HT1080 (cell line): ENCODE measurements around the gene GNAZ. TPM values are rescaled to one million over a fixed set of nuclear protein-coding genes. Genes with fewer than 3 reads are reported as not detected.

Source experiments
- DNase-seq: peaks from one replicate; pipeline ENCODE4 v3.0.0-alpha.2; 2015; ENCODE audit warnings: low read depth
- total RNA-seq: library from RNA; depleted of rRNA; stranded (reverse); fragments of >200 nt; shearing (Covaris generic); gene quantifications from 2 replicates; pipeline ENCODE4 v1.2.3, GENCODE V29; 2014

GNAZ gene
- total RNA-seq, 1 experiment from 2014 or later, result 1.00 TPM

DNA sequence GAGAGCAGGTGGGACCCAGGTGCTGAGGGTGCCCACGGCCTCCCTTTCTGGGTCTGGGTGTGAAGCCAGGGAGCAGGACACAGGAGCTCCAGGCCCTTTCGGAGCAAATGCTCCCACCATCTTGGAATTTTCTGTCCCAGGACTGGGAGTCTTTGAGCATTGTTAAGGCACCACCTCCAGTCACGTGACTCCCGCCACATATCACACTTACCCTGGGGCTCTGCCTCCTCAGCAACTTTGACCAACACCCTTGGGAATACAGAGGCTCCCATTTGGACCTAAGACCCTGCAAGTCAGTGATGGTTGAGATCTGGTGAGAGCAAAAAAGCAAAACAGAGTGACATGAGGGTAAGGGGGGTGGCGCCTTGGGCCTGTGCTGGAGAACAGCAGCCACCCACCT lies 35.6 kb downstream of the GNAZ start:
- no peak for DNase-seq

DNA sequence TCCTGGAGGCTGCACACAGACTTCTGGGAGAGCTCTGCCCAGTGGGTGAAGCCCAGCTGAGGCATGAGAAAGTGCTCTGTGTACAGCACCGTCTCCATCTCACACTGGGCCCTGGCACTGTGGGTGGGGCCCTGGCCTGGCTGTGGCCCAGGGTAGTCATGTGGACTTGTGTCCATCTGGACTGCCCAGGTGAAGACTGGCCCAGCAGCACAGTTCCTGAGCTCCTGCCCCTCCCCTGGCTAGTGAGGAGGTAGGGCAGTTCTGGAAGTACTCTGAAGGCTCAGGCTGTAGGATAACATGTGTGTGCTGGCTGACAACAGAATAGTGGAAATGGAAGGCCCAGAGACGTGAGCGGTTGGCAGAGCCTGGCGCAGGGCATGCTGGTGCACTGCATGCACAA lies 36.0 kb downstream of the GNAZ start:
- no peak for DNase-seq

DNA sequence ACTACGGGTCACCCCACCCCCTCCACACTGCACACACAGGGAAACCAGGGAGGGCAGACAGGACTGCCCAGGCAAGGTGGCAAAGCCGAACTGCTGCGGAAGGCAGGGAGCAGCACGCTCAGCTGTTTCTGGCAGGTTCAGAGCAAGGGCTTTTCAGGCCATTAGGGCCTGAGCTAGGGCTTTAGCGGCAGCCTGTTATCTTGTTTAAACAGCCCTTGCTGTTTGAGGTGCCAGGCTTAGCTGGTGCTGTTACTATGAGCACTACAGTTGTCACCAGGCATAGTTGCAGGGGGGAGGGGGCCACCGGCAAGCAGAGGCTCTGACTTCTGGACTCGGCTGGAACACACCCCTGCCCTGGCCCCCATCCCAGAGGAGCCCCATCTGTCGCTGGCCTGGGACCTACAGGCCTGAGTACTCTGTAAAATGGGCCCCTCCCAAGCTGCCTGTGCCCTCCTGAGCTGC lies 36.6 kb downstream of the GNAZ start:
- no peak for DNase-seq

DNA sequence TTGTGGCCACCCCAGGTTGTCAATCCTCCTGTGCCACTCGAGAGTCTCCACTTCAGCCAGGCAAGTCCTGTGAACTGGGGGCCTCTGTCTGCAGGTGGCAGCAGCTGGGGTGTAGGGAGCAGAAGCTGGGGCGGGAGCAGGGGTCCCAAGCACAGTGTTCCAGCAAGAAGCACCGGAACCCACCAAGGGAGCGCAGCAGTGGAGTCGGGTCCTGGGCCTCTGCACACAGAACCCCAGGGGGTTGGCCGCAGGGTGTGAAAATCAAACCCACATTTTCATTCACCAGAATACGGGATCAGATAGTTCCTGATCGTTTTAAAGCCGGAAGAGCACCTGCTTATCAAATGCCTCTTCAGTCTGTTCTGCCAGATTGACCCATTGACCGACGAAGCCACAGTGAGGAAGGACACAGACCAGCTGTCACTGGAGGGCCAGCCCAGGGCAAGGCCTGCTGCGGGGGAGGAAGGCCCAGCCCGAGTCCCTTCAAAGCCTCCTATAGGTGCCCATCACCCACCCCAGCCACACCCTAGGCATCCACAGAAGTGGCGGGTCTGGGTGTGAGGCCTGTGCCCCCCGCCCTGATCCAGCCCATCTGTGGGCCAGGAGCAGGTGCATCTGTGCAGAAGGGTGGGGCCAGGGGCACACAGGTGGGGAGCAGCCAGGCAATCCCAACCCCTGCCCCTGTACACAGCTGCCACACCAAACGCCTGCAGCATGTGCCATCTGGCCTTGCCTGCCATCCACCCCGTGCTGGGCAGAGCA lies 37.3 kb downstream of the GNAZ start:
- DNase-seq, result no peak

DNA sequence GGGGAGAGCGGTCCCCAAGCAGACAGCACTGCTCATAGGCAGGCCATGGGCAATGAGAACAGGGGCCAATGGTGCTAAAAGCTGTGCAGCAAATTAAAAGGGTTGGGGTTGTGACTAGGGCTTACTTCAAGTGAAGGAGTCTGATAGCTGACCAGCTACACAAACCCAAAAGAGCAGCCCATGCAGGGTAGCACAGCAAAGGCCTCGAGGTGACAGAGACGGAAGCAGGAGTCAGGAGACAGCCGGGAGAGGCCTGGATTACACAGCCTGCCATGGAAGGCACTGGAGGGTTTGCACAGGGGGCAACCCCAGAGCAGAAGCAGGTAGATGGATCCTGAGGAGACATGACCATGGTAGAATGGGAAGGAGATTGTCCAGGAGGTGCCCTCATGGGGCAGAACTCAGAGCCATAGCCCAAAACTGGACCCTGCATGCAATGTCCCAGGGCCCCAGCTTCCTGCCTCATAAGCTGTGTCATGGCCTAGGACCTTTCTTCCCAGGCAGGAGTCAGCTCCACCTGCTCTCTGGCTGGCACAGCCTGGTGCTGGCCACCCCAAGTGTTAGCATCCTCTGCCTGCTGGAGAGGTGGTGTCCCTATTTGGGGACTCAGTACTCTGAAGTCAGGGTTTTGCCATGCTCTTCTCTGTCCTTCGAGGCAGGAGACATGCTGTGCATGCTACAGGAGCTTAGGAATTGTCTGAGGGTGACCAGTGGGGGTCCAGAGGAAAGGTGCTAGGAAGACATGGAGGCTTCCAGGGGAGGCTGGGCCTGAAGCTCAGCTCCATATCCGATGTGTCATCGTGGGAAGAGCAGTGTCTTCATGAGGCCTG lies 38.1 kb downstream of the GNAZ start:
- DNase-seq, result no peak

DNA sequence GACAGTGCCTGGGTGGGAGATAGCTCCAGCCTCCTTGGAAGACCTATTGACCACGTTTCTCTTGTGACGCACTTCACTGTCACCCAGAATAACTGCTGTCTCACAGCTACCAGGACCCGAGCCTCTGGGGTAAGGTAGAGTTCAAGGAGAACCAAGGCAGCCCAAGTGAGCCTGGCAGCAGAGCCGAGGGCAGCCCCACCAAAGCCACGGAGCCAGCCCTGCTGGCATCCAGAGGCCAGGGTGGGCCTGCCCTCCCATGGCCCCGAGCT lies 38.7 kb downstream of the GNAZ start:
- DNase-seq, result no peak

DNA sequence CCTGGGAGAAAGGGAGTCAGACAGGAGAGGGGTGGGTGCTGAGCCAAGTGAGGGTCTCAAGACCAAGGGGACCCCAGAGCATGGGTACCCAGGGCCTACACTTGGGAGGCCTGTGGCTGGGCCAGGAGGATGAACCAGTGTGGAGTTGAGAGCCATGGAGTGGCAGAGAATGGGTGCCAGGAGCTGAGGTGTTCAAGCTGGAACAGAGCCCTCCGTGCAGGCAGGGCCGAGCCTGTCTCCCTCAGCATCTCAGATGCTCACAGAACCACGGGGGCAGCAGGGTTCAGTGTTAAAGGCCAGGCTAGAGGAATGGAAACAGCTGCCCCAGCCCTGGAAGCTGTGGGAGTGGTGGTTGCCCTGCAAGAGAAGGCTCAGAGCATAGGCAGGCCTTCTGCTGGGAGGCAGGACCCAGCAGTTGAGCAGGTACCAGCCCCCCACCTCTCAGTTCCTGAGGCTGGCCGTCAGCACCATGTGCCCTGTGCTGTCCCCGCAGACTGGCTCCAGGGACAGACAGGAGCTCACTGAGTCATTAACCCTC lies 39.2 kb downstream of the GNAZ start:
- DNase-seq, result no peak

DNA sequence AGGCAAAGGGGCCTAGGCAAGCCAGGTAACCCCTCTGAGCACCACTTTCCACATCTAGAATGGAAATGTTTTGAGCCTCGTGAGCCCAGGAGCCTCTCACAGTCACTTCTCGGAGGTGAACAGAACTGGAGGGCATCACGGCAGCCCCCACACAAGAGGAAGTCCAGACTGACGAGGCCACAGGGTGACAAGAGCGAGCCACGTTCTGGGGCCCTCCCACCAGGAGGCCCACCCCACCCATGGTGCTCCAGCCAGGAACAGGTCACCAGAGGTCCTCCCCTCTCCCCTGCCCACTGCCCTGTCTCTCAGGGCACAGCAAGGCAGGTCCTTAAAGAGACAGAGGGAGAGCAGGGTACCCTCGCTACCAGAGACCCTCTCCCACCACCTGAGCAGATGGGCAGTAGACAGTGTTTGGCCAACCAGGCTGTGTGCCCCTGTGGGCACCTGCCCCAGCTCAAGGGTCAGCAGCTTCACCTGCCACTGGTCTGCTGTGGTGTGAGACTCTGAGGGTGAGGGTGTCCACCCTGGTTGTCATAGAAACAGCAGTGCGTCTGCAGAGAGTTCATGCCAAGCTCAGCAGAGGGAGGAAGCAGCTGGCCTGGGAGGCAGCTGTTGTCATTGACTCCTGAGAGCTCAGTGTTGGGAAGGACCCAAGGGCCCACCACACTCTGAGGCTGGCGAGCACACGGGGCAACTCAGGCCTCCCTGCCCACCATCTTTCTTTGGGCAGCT lies 40.0 kb downstream of the GNAZ start:
- no peak for DNase-seq

DNA sequence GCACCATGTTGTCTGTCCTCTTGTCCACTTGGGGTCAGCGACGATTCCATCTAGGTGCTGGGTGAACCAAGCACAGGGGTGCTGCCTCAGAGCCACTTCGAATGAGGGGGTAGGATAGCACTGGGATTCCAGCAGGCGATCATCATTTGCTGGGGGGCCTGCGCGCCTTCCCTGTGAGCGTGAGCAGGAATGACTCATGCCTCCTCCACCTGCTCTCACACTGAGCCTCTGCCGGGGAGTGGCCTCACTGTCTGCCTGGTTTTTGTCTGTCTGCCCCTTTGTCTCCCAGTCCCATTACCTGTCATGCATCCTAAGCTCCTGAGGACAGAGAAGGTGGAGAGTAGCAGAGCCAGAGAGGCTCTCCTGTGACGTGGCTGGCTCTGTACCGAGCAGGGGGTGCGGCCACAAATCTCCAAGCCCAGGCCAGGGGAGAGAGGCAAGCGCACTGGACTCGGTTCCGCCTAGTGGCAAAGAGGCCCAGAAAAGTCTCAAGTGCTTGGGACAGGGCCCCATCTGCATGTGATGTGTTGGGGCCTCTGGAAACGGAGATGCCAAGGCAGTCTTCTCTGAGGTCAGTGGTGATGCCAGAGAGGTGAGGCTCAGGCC lies 40.7 kb downstream of the GNAZ start:
- peak; percentile 11 for DNase-seq

DNA sequence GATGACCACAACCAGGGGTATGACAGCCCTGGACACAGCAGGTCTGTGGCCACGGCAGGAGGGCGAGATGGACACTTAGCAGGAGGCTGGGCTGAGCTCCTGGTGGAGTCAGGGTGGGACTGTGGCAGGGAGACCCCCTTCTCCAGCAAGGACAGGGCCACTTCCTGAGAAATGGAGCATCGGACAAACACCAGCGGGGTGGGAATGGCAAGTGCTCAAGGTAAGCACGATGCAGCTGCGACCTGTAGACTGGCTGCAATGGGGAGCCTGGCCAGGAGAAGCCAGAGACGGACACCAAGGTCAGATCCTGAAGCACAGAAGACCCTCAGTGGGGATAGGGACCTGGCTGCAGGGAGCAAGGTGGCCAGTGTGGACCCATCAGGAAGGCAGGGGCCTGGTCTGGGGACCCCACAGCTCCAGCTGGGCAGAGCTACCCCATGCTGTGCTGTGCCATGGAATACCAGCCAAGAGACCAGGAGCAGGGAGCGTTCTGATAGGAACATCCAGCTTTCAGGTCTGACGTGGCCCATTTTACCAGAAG lies 42.2 kb downstream of the GNAZ start:
- DNase-seq, result no peak

DNA sequence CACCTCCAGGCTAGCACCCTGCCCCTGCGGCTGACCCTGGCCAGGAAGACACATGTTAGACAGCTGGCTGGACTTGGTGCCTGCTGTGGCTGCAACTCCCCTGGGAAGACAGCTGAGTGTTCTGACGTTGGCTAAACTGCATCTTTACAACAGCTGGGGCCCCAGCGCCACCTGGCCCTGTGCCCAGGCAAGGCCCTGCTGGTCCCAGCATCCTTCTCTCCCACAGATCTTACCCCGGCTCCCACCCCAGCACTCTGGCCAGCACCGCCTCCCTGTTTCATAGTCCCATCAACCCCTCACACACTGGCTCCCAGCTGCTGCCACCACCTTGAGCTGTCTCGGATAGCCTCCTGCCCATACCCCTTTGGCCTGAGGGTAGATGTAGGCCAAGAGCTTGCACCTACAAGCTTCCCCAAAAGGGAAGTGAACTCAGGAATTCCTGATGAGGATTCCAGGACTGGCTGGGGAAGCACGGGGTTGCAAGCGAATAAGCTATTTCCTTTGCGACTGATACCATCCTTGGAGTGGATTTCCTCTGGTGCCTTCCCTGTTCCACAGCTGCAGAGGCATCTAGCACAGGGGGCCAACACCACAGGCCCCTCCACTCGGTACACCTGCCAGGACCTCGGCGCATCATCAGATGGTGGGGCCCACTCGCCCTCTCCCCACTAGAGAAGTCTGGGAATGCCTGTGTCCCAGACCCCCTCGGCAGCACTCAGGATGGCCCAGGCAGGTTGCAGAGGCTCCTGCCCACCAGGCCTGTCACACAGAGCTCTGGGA lies 42.9 kb downstream of the GNAZ start:
- DNase-seq, result no peak

DNA sequence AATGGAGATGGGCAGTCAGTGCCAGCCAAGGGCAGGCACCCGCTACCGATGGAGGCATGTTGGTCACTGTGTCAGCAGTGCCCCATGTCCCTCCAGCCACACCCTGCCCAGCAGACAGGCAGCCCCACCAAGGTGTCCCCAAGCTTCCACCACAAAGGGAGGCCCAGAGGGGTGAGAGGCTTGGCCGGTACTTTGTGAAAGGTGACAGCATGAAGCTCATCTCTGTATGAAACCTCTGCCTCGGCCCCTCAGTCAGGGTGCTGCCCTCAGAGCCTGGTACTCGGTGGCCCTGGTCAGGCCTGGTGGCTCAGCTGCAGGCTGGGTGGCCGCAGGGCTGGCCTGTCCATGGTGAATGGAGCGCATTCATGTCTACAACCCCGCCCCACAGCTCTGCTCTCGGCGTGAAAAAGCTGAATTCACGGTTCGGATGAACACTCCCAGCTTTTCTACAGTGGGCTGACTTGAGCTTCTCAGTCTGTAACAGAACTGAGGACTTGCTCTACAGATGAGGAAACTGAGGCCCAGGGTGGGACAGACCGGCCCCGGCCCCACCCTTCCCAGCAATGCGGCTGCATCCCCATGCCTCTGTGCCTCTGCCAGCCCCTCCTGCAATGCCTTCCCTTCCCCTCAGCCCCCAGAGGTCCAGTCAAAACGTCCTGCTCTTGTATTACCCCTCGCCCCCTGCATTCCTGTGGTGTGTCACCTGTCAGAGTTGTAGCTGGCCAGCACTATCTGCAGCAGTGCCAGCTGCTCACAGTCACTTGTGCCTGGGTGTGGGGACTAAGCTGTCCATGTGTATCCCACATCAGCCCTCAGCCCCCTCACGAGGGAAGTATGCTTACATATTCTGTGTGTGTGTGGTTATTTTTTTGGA lies 43.8 kb downstream of the GNAZ start:
- no peak for DNase-seq

DNA sequence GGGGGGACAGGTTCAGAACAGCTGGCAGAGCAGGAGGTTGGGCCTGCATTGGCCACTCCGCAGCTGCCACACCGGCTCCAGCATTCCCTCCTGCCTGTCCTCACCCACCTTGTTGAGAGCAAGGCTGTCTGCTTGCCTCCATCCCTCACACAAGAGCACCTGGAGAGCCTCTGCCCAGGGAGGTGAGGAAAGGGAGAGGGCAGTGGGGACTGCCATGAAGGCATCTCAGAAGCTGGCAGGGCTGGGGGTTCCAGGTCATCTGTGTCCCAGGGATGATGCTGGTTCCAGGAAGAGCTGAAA lies 44.4 kb downstream of the GNAZ start:
- DNase-seq, result no peak

DNA sequence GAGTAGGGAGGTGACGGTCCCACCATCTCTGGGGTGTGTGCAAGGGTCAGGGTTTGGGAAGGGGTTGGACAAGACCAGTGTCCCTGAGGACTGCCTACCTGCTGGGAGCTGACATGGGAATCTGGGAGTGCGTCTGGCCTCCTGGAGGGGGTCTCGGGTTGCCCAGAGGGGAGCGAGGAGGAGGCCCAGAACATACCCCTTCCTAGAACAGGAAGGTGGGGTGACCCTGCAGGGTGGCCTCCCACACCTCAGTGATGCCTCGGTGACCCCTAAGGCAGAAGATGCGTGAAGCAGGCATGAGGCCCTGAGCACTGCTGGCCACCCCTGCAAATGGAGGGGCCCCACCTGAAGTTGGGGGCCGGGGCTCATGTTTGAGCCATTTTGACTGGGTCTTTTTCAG lies 45.0 kb downstream of the GNAZ start:
- DNase-seq, result no peak

DNA sequence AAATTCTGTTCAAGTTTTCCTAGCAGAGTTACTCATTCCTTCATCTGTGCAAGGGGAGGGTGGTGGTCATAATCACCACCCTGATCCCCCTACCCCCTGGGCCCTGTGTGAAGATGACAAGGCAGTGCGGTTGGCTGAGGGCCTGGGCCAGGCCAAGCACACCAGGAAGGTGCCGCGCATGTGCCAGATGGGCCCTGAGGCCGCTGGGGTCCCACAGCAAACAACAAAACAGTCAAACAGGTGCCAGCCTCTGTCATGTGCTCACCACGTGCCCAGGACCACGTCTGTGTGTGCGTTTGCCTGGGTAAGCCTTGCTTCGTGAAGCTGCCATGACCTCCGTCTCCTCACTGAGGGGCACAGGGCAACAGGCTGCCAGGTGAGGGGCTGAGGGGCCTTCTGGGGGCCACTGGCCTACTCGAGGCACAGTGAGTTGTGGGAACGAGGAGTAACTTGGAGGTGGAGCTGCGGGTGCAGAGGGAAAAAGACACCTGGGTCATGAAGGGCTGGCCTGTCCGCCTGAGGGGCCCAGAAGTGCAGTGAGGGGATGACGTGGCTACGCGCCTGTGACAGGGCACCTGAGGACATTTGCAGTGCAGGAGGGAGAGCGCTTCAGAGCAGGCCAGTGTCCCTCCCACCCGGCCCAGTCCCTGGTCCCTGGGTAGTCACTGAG lies 45.6 kb downstream of the GNAZ start:
- DNase-seq, result no peak

DNA sequence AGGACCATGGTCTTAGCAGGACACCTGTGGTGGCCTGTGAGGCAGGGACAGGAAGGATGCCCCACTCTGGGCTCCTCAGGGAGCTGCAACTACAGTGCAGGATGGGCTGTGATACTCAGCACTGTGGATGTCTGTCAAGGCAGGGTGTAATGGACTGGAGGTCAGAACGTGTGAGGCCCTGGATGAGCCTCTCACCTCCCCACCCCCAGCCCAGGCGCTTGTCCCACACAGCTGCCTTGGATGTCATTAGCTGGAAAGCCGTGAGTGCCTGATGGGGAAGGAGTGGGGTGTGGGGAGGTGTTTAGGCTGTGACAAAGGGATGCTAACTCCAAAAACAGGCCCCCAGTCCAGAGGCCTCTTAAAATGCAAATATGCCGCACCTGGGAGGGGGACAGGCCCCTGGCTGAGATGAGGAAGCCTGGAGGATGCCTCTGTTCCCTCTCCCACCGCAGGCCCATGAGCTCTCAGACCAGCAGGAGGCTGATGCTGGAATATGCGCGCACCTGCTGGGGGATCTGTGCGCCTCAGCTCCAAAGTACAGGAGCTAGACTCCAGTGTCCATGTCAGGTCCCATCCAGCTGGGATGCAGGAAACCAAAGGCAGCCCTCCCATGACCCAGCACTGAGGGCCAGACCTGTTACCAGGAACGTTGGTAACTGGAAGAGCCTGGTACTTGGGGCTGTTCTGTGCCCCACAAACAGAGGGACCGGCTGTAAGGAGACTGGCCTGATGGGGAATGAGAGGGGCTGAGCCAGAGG lies 46.4 kb downstream of the GNAZ start:
- DNase-seq, result no peak

DNA sequence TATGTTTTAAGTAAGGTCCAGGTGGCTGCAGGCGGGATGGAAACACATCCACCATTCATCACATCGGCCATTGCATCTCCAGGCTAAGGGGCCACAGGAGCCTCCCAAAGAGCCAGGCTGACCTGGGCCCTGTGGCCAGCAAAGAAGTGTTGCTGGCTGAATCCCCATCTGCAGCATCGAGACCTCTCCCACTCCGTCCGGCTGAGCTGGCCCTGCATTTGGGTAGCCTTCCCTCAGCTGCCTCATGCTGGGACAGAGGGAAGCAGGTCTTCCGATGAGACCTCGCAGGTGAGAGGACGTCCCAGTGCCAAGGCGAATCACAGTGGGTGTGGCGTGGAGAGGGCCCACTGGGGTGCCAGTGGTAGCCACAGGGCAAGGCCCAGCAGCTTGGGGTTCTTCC lies 47.0 kb downstream of the GNAZ start:
- no peak for DNase-seq

DNA sequence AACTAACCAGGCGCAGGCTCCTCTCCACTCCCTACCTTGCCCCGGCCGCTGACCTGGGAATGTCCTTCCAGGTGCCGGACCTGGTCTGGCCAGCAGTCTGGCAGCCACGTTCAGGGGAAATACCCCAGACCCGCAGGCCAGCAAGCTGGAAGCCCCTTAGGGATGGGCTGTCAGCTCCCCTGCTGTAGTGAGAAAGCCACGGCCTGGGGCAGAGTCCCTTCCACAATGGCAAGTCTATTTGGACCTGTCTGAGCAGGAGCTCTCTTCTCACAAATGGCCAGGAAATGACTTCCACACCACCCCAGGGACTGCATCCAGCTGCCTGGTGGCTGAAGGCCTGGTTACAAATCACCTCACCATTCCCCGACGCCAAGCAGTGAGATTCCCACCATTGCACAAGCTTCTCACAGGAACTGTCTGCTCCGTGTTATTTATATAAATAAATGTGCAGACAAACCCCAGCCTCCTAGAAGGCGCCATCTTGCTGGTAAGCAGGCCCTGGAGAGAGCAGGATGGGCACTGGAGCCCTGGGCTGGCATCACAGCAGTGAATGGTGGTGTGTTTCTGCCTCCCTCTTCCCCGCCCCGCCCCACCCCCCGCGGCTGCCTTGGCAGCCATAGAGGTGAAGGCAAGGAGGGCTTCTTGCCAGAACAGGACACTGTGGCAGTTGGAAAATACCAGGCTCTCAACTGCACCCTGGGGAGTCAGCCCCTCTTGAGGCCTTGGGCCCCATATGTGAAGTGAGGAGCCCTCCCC lies 47.8 kb downstream of the GNAZ start:
- DNase-seq, result no peak
